Non-pigmented ciliary epithelial cell (primary cell): ENCODE measurements around the gene IGF1R.

ENCODE experiments used
- DNase-seq: peaks from one replicate; pipeline ENCODE4 v3.0.0-alpha.2; 2010; ENCODE audit warnings: low read depth

IGF1R gene

DNA sequence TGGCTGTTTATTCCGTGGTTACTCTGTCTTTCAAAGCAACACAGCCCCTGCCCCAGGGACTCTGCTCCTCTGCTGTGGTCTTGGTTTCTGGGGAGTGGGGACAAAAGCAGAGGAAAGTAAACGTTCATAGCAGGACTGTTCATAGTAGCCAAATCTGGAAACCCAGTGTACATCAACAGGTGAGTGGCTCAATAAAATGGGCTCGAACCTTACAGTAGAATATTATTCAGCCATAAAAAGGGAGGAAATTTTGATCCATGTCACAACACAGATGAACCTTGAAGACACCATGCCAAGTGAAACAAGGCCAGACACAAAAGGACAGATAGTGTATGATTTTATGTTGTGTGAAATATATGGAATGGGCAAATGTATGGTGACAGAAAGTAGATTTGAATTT, 269.1 kb downstream of the IGF1R start:
- DNase-seq = no peak

DNA sequence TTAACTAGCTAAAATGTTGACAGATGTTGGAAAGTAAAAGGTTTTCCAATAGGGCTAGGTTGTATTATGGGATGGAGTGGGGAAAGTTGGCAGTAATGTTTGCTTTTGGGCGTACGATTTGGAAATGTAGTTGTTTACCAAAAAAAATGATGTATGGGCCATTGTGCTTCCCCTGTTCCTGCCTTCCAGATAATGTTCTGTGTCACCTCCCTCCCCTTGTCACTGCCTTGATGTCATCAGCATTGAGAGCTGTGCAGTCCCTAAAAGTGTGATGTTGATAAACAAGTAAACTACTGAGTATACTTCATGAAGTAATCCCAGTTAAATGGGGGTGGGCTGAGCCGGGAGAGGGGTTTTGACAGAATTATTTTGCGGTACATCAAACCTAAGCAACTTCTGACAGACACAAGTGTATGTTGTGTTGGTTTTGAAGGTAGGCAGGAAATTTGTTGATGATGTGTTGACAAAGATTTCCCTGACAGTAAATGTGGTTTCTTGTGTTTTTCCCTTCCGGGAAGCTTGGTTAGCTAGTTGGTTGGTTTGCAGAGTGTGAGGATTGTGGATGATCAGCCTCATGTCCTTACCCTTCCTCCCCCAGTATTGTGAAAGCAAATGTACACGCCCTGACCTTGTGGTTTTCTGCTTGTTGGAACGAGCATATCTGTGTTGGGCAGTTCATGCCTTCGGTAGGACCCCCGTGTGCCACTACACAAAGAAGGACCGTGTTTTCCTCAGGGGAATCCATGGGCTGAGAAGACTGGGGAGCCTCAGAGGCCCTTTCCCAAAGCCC, 271.9 kb downstream of the IGF1R start:
- no peak for DNase-seq

DNA sequence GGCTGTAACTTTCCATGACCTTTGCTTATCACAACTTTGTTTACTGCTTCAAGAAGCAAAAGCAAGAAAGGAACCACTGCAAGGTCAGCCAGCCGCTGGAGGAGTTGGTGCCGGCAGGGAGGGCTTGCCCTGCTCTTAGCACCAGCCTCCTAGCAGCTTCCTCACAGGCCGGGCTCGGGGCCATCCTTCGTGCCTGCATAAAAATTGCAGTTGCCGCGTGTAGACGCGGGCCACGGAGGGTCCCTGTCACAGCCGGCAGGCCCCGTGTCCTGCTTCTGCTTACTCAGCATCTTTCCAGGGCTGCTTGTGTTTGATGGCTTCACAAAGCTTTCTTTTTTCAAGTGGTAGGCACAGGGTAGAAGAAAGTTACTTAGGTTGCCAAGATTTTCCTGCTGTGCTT, 274.8 kb downstream of the IGF1R start:
- no peak for DNase-seq

DNA sequence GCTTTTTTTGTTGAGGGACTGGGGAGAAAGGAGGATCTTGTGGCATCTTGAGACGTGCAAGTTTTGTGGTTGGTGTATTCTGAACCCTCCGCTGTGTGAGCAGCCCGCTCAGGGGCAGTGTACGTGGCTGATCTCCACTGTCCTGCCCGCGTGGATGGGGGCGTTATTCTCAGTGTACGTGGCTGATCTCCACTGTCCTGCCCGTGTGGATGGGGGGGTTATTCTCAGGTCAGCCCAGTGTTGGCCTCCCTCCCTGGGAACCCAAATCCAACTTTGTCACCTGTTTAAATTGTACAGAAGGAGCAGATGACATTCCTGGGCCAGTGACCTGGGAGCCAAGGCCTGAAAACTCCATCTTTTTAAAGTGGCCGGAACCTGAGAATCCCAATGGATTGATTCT, 275.2 kb downstream of the IGF1R start:
- no peak for DNase-seq

DNA sequence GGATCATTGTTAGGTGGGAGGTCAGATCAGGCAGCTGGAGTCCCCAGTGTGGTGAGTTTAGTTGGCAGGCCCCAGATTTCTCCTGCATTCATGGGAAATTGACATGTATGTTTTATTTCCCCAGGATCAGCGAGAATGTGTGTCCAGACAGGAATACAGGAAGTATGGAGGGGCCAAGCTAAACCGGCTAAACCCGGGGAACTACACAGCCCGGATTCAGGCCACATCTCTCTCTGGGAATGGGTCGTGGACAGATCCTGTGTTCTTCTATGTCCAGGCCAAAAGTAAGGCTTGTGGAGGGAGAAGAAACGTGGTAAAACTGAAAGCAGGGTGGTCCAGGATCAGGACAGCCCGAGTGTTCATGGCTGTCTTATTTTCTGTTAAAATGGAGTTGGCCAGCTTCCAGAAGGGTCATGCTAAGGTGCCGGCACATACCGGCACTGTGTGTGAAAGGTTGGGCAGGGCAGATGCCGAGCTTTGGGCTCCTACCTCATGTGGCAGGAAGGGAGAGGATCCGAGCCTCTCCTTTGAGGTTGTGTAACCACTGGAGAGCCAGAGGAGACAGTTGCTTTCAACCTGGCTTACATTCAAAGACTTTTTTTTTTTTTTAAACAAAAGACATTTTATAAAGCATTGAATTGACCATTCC, 276.2 kb downstream of the IGF1R start:
- no peak for DNase-seq

DNA sequence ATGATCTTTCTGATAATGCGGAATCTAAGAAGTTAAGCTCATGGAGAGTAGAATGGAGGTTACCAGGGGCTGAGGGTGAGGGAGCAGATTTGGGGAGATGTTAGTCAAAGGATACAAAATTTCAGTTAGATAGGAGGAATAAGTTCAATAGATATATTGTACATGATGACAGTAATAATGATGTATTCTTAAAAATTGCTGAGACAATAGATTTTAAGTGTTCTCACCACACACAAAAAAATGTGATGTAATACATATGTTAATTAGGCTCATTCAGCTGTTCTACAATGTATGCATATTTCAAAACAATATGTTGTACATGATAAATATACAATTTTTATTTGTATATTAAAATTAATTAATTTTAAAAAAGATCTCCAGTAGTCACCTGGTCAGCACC, 277.9 kb downstream of the IGF1R start:
- no peak for DNase-seq

DNA sequence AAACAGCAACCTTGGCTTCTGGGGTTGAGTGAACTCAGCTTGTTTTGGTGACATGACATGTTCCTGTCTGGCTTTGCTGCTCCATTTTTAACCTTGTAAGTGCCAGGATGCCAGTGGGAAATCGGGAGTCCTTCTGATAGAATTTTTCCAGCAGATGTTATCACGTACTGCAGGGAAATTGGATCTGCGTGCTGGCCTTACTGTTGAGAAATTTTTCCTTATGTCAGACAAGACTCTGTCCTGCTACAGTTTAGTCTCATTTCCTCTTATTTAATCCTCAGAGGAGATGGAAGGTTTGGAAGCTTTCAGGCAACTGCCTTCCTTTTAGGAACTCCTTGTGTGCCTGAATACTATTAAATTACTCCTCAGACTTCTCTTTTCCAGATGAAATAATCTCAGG, 278.7 kb downstream of the IGF1R start:
- no peak for DNase-seq

DNA sequence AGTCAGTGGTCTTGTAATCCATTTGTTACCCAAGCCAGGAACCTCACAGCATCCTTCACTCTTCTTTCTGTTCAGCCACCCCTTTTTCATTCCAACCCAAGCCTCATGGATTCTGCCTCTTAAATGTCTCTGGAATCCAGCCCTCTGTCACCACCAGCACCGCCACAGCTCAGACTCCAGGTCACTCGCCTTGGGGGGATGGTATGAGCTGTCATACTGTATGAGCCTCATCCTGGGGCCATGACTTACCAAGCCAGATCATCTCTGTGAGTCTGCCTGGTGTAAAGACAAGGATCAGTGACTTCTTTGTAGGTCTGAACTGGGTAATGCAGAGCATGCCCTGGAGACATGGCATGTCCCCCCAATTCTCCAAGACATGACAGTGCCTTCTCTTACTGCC, 279.7 kb downstream of the IGF1R start:
- DNase-seq = no peak

DNA sequence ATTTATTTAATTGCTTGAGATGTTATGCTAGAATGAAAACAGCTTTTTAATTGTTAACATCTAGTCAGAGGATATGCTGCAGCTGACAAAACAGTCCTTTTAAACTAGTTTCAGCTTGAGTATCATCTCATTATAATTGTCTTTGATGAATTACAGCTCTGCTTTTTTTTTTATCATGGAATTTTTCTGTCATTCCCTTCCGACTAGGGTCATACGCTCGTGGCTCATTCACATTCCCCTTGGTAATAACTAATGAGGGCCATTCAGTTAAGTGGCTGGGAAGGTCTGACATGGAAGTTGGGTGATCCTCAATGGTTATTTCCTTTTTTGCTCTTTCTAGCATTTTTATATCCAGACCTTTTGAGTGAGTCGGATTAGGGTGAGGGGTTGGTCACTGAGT, 282.2 kb downstream of the IGF1R start:
- no peak for DNase-seq

DNA sequence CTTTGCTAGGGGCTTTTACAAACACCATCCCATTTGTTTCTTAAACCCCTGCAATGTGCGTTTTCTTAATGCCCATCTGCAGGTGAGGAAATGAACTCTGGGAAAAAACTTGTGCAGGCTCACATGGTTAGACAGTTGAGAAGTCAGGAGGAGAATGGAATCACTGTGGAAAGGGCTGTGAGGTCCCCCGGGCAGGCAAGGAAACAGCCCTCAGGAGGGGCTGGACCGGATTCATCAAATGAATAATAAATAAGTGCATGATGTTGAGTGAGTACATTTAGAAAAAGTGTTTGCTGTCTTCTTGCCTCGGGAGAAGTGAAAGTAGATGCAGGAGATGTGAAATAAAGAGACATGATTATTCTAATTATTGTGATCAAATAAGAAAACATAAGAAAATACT, 282.7 kb downstream of the IGF1R start:
- no peak for DNase-seq

DNA sequence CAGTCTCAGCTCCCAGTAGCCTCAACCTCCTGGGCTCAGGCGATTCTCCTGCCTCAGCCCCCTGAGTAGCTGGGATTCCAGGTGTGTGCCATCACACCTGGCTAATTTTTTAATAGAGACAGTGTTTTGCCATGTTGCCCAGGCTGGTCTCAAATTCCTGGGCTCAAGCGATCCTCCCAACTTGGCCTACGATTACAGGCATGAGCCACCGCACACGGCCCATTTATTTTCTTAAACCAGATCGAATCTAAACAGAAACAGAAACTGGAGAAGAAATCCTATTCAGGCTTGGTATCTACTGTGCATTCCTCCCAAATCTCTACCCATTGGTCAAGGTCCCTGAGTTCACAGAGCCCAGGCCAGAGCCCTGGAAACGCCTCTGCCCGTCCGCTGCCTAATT, 285.1 kb downstream of the IGF1R start:
- no peak for DNase-seq

DNA sequence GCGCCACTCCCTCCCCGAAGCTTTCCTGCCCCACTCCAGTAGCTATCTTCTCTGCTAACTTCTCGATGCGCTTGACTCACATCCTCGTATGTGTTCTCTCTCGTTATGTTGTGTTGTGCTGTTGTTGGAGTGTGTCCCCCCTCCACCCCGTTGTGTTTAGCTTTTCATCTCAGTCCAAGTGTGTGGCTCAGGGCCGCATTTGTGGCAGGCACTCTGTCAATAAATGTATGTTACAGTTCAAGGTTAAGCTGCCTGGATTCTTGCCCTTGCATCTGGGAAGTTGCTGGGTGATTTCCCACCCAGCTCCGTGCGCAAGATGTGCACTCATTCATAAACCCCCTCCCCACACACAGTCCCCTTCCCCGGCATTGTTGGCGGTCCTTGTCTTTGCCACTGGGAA, 287.4 kb downstream of the IGF1R start:
- DNase-seq = no peak

DNA sequence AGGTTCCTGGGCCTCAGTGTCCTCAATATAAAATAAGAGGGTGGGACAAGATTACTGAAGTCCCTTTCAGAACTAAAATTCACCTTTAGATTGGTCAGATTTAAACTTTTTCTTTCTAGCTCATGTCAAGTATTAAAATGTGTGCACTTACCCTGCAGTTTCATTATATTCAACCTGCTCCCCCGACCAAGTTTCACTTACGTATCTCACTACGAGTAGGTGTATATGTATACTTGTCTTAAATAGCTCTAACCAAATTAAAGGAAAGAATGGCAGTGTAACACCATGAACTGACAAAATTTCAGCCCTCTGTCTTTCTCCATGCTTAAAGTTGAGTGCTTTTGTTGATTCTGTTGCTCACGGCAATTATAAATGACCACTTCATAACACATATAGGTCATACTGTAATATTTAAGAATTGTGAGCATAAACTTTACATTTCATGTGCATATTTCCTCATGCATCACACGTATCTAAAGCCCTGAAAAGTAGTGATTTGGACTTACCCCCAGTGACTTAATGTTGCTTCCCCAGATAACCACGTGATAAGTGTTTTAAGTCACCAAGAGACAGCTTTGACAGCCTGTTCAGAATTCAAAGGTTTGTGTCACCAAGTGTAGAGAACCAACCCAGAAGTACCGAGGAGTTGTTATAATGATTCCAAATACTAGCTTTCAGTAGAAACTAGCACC, 289.2 kb downstream of the IGF1R start:
- no peak for DNase-seq

DNA sequence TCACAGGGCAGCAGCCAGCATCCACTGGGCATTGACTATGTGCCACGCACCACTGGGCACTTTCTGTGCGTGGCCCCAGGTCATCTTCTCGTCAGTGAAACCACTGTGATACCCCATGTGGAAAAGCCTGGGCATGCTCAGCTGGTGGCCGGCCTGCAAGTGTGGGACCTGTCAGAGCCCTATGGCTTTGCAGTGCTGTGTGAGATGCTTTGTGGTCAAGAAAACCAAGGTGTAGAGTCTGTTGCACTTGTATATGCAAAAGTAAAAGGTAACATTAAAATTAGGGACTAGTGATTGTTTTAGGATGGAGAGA, 289.7 kb downstream of the IGF1R start:
- no peak for DNase-seq

DNA sequence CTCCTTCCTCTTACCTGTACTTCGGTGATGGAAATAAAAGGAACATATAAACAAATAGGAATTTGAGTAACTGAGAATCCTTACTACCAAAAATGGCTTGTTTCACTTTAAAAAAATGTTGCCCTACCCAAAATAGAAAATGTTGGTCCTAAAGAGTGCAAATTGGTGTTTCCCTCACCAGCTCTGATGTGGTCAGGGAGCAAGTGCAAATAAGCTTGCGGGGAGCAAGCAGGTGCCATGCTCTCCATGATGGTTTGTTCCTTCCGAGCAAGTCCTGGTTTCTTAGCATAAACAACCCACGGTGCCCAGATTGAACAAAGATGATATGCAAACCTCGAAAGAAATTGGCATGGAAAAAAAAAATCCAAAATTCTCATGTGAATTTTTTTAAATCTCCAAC, 290.5 kb downstream of the IGF1R start:
- no peak for DNase-seq

DNA sequence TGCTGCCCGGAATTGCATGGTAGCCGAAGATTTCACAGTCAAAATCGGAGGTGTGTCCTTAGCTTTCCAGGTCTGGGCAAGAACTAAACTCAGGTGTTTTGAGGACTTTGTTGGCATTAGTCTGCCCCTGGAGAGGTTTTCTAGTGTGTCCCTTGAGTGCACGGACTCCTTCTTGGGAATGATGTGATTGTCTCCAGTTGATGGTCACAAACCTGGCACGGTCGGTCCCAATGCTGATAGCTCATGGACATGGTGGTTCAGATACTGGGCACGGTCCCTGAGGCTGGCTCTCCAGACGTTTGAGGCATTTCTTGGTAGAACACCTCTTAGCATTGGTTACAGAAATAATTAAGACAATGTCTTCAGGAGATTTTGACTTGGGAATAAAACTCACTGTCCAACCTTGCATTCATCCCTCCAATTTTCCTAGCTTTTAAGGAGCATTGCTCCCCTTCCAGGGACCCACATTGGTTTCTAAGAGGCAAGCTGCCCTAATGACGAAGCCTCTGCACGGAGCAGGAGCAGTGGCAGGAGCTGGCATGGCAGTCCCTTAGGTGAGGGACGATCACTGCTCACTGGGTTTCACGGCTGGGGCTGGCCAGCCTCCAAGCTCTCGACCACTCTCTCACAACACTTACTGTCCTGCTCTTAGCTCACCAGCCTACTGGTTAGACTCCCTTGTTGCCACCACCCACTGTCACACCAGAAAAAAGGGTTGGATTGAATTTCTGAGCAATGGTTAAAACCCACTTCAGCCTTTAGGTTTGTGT, 291.2 kb downstream of the IGF1R start:
- DNase-seq = no peak

DNA sequence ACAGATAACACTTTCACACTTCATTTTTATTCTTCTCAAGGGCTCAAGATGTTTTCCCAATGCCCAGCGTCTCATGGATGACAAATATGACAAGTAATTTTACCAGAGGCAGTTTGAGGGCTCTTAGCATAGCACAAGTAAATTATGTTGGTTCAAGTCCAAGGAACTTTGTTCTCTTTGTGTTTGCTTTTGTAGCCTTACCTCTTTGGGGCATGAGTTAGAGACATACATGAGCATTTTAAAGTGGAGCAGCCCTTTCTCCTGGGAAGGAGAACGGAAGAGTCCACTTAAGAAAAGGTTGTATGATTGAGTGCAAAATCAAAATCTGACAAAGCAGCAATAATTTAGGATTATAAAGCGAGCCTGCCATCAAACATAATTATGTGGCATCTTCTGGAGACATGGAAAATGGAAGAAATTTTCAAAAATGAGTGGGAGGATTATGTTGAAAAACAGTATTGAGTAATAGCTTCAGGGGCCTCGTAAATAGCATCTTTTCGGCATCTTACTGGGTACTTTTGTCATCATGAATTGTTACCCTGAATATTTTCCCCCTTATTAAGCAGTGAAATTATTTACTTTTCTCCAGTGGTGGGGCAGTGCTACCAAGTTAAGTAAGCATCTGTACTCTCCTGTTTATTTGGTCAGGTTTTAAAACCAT, 293.4 kb downstream of the IGF1R start:
- DNase-seq = no peak

DNA sequence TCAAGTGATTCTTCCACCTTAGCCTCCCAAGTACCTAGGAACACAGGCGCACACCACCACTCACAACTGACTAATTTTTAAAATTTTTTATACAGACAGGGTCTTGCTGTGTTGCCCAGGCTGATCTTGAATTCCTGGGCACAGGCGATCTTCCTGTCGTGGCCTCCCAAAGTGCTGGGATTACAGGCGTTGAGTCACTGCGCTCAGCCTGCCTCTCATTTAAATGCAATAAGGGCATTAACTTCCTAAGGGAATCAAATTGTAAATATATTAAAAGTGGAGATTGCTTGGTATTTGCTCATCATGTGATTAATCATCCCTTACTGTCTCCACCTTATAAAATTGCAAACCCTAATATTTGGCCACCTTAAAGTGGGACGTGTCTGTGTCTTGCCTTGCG, 294.1 kb downstream of the IGF1R start:
- DNase-seq = no peak

DNA sequence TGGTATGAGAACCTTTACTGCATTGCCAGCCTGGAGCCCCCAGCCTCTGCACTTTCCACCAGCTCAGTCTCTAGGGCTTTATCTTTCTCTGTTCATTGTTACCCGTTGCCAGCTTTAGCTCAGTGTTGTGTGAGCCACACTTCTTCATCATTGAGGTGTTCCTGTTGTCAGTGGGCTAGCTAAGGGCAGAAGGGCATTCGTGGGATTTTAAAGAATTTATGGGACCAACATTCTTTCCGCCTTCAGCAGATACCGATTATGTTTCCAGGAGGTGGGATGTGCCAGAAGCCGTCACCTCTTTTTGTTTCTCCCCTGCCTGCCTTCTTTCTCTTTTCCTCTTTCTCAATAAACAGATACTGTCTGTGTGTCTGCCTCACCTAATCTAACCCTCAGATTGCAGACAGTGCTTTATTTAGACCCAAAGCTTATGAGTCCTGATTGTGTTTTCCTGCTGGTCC, 294.7 kb downstream of the IGF1R start:
- no peak for DNase-seq

DNA sequence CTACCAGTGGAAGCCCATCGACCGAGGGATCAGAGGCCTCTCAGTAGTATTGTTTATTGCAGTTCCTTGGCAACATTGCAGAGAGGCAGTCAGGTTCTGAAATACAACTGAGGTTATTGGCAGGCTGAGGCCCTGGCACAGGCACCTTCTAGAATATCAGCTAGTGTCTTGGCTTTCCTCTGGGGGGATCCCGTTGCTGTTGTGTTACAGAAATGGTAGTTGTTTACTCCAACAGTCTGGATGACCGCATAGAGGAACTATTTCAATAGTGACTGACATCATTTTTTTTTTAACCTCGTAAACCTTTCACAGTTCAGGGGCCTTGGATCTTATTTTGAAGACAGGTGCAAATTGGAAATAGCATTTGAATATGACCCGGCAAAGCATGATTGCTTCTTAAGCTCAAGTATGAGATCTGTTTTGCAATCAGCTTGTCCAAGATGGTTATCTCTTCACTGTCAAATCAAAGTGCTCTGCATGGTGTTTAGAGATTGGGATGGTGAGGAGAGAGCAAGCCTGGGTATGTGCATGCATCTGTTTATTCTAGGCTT, 295.3 kb downstream of the IGF1R start:
- DNase-seq = no peak

DNA sequence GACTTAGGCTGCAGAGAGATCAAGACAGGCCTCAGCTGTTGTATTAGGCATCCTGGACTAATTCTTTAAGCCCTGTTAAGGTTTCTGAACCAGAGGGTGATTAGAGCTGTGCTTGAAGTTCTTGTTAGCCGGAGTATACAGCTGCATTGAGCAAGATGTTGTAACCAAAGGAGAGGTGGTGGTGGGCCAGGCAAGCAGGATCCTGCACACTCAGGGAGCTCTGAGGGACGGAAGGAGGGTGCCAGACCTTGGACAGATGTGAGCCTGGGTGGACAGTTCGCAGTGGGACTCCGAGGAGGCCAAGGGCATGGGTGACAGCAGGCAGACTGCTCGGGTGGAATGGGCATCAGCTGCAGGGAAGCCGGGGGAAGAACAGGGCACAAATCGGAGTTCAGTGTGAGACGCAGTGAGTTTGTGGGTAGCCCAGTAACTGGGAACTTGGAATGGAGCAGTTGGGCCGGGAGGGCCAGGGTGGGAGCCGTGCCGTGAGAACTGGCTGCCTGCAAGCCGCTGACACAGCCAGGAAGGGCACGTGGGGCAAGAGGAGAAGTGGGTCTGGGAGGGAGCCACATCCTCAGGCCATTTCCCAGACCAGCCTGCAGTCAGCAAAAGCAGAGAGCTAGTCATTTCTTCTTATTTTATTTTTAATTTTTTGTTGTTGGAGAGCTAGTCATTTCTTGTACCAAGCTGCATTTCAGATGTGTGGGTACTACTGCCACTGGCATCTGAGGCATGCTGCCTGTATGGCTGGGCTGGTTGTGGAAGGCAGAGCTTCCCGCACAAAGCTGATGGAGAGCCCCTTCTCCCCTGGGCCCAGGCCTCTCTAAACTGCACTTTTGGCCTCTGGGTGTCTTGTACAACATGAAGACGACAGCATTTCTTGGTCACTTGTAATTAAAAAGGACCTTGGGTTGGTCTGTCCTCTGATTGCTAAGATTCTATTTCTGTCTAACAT, 298.2 kb downstream of the IGF1R start:
- no peak for DNase-seq
